IMR-90 (cell line): Measurements from ENCODE around the gene COA1. TPM values are rescaled to one million over a fixed set of nuclear protein-coding genes. Genes with fewer than 3 reads are reported as not detected.

Source experiments
- ATAC-seq: fragments of 200-7000 bp; cut with Tn5 transposase; 2 replicates; pipeline ENCODE4 v1.9.1; 2020; ENCODE audit warnings: low read depth, mild to moderate bottlenecking, moderate library complexity
- BruUV-seq: library from RNA; stranded (reverse); fragments of 400-500 nt; replicated peaks from 2 replicates; lab custom pipeline; 2021; lab: Mats Ljungman, UMichigan
- CTCF ChIA-PET: fragments of 300-600 bp; formaldehyde crosslinking; extraction: SDS; loops from one replicate; lab custom pipeline; 2021; ENCODE audit warnings: antibody characterized with exemption; lab: Yijun Ruan, JAX
- POLR2A ChIA-PET: fragments of 300-600 bp; sonication (Branson Sonifier 250); formaldehyde crosslinking; loops from one replicate; lab custom pipeline; 2022; ENCODE audit warnings: antibody characterized with exemption; ENCODE audit not compliant: unreplicated experiment; lab: Charles Lee
- DNase-seq: peaks from one replicate; pipeline ENCODE4 v3.0.0; 2013
- H2AFZ ChIP-seq: replicated peaks from 2 replicates; pipeline ENCODE3; 2013; ENCODE audit warnings: low read length, mild to moderate bottlenecking; ENCODE audit not compliant: poor library complexity
- H2AK5ac ChIP-seq: 2 replicates; pipeline ENCODE4 v1.6.1; 2013; ENCODE audit warnings: low read depth, low read length, inconsistent platforms
- H2AK9ac ChIP-seq: replicated peaks from 2 replicates; pipeline ENCODE3; 2013; ENCODE audit warnings: mild to moderate bottlenecking, low read depth, low read length, moderate library complexity; ENCODE audit not compliant: poor library complexity
- H2BK120ac ChIP-seq: 2 replicates; pipeline ENCODE4 v1.6.1; 2013; ENCODE audit warnings: low read depth, low read length, inconsistent platforms
- H2BK15ac ChIP-seq: 3 replicates; pipeline ENCODE4 v1.6.1; 2013; ENCODE audit warnings: low read depth, low read length, inconsistent platforms
- H2BK20ac ChIP-seq: 2 replicates; pipeline ENCODE4 v1.6.1; 2013; ENCODE audit warnings: low read depth, mild to moderate bottlenecking, inconsistent platforms, low read length, moderate library complexity
- H2BK5ac ChIP-seq: 2 replicates; pipeline ENCODE4 v1.6.1; 2013; ENCODE audit warnings: mild to moderate bottlenecking, low read depth, low read length, inconsistent platforms; ENCODE audit not compliant: poor library complexity, severe bottlenecking
- H3K14ac ChIP-seq: replicated peaks from 2 replicates; pipeline ENCODE4 v1.6.1; 2013; ENCODE audit warnings: low read depth, low read length, inconsistent platforms
- H3K18ac ChIP-seq: 2 replicates; pipeline ENCODE4 v1.6.1; 2013; ENCODE audit warnings: low read depth, low read length, control low read depth
- H3K23ac ChIP-seq: 2 replicates; pipeline ENCODE4 v1.6.1; 2013; ENCODE audit warnings: low read depth, low read length, inconsistent platforms
- H3K27ac ChIP-seq: 2 replicates; pipeline ENCODE4 v1.5.1; 2013; ENCODE audit warnings: mild to moderate bottlenecking, control low read depth, low read length; ENCODE audit not compliant: insufficient read depth
- H3K27me3 ChIP-seq: 2 replicates; pipeline ENCODE4 v1.6.1; 2013; ENCODE audit warnings: low read length; ENCODE audit not compliant: control insufficient read depth, insufficient read depth
- H3K36me3 ChIP-seq: 2 replicates; pipeline ENCODE4 v1.6.1; 2013; ENCODE audit warnings: low read length, mixed read lengths; ENCODE audit not compliant: control insufficient read depth, insufficient read depth
- H3K4ac ChIP-seq: 2 replicates; pipeline ENCODE4 v1.6.1; 2013; ENCODE audit warnings: low read depth, low read length, inconsistent platforms
- H3K4me1 ChIP-seq: 2 replicates; pipeline ENCODE4 v1.6.1; 2013; ENCODE audit warnings: low read length, mixed read lengths; ENCODE audit not compliant: control insufficient read depth, insufficient read depth
- H3K4me2 ChIP-seq: 2 replicates; pipeline ENCODE4 v1.6.1; 2013; ENCODE audit warnings: low read depth, mild to moderate bottlenecking, control low read depth, low read length, moderate library complexity
- H3K4me3 ChIP-seq: 2 replicates; pipeline ENCODE4 v1.5.1; 2013; ENCODE audit warnings: low read depth, mild to moderate bottlenecking, control low read depth, low read length, moderate library complexity; ENCODE audit not compliant: insufficient read depth
- H3K56ac ChIP-seq: 2 replicates; pipeline ENCODE4 v1.6.1; 2013; ENCODE audit warnings: low read length, inconsistent platforms; ENCODE audit not compliant: insufficient read depth; ENCODE audit errors: extremely low read depth
- H3K79me1 ChIP-seq, 2 experiments: 2 replicates each; pipeline ENCODE4 v1.6.1; 2013; ENCODE audit warnings: low read length in 2 of 2, inconsistent platforms in 1 of 2, low read depth in 1 of 2
- H3K9ac ChIP-seq: 2 replicates; pipeline ENCODE4 v1.6.1; 2013; ENCODE audit warnings: low read depth, low read length, control low read depth
- H3K9me1 ChIP-seq: 2 replicates; pipeline ENCODE4 v1.6.1; 2013; ENCODE audit warnings: low read length, inconsistent platforms; ENCODE audit not compliant: insufficient read depth
- H3K9me3 ChIP-seq: 2 replicates; pipeline ENCODE4 v1.6.1; 2013; ENCODE audit warnings: low read length; ENCODE audit not compliant: control insufficient read depth, insufficient read depth
- H4K20me1 ChIP-seq: 2 replicates; pipeline ENCODE4 v1.6.1; 2013; ENCODE audit warnings: low read length, inconsistent platforms; ENCODE audit not compliant: insufficient read depth
- H4K5ac ChIP-seq: 2 replicates; pipeline ENCODE4 v1.6.1; 2013; ENCODE audit warnings: mild to moderate bottlenecking, low read depth, low read length, control low read depth
- H4K8ac ChIP-seq, 2 experiments: 2 replicates each; pipeline ENCODE4 v1.6.1; 2013; ENCODE audit warnings: low read depth in 2 of 2, low read length in 2 of 2, control low read depth in 1 of 2, inconsistent platforms in 1 of 2
- H4K91ac ChIP-seq: 2 replicates; pipeline ENCODE4 v1.6.1; 2013; ENCODE audit warnings: low read depth, low read length, inconsistent platforms; ENCODE audit not compliant: insufficient read depth
- FOS ChIP-seq: fragments of 150-350 bp; IDR thresholded peaks from 2 replicates; pipeline ENCODE4 v1.6.1; 2016; ENCODE audit warnings: low read depth, low read length
- MXI1 ChIP-seq: IDR thresholded peaks from 2 replicates; pipeline ENCODE4 v1.6.1; 2012; ENCODE audit warnings: low read depth, mild to moderate bottlenecking, low read length, moderate library complexity, borderline replicate concordance
- POLR2A ChIP-seq: IDR thresholded peaks from 2 replicates; pipeline ENCODE4 v1.6.1; 2012; ENCODE audit warnings: mild to moderate bottlenecking, low read depth, low read length
- WGBS, 2 experiments: methylation state at CpG; one replicate each; pipeline versions ENCODE4 v1.1.5 to v1.1.7; 2013; ENCODE audit warnings: missing lambda C conversion rate in 2 of 2; ENCODE audit not compliant: insufficient read length in 1 of 2; ENCODE audit errors: extremely low coverage in 2 of 2; 5-methylcytosine and 5-hydroxymethylcytosine counted together
- dilution Hi-C: fragments of 300-500 bp; cut with HindIII; formaldehyde crosslinking; loops from one replicate; pipeline ENCODE4 v1.14.3; 2018; ENCODE audit warnings: low sequenced_read_pairs; ENCODE audit not compliant: unreplicated experiment
- in situ Hi-C: fragments of 300-500 bp; cut with MboI; formaldehyde crosslinking; loops from 3 replicates; pipeline ENCODE4 v1.14.3; 2019; ENCODE audit warnings: low sequenced_read_pairs, inconsistent platforms, mixed read lengths
- intact Hi-C: fragments of 100-400 bp; cut with micrococcal nuclease; formaldehyde crosslinking; loops from 2 replicates; pipeline ENCODE4 v1.10.0; 2022
- polyA plus RNA-seq, 3 experiments: library from polyadenylated mRNA; depleted of rRNA; stranded (reverse); fragments of >200 nt; gene quantifications; 2 replicates each; pipeline ENCODE4 v1.2.3, GENCODE V29; 2012; ENCODE audit warnings: low replicate concordance in 1 of 3
- total RNA-seq: library from RNA; depleted of rRNA; stranded (reverse); fragments of >200 nt; gene quantifications from 2 replicates; pipeline ENCODE4 v1.2.3, GENCODE V29; 2012

COA1 gene
- total and polyA plus RNA-seq, 2 of the 4 experiments (the other 2 are of a cell fraction), result 34.2 to 59.5 TPM

GRCh38 chr7:43626695-43627094 lies 102.6 kb downstream of the COA1 start:
- H2BK15ac ChIP-seq, result no peak overlapping the region
- H3K4me1 ChIP-seq, result peaks cover 2% of the 10 kb centered on the region
- no peak overlapping the region for H3K23ac ChIP-seq
- intact Hi-C loops, result no loop called here
- H3K18ac ChIP-seq, result no peak overlapping the region
- no TSS peak for BruUV-seq
- POLR2A ChIA-PET, result interaction anchor here (0.6 kb wide), 1 partner anchor 11 kb away, joined by 4 read pairs; no protein-coding TSS in a partner anchor
- no peak for TF ChIP-seq MXI1
- TF ChIP-seq FOS, result no peak
- no peak for TF ChIP-seq POLR2A
- H4K20me1 ChIP-seq, result peaks cover 9% of the 10 kb centered on the region; the same call in 1 of the 2 replicates
- H3K56ac ChIP-seq, result no peak overlapping the region
- H3K9ac ChIP-seq, result no peak overlapping the region
- H3K27ac ChIP-seq, result no peak overlapping the region
- H3K4ac ChIP-seq, result no peak overlapping the region
- H2AK9ac ChIP-seq, result no peak overlapping the region
- no peak overlapping the region for H2AFZ ChIP-seq
- H4K91ac ChIP-seq, result no peak overlapping the region
- no peak overlapping the region for H4K5ac ChIP-seq
- no peak overlapping the region for H2AK5ac ChIP-seq
- peaks cover 7% of the 10 kb centered on the region; the same call in 1 of the 2 replicates for H3K9me1 ChIP-seq
- no peak overlapping the region for H3K14ac ChIP-seq
- no peak for ATAC-seq
- WGBS, 2 experiments, result no CpG with 5 or more reads among the region's 2 CpGs
- no peak overlapping the region for H2BK120ac ChIP-seq
- no peak for DNase-seq
- H3K79me1 ChIP-seq, result peaks cover 21 to 55% of the 10 kb centered on the region in 2 experiments
- in situ Hi-C loops, result no loop called here
- dilution Hi-C loops, result no loop called here
- no peak overlapping the region for H3K4me3 ChIP-seq
- H3K36me3 ChIP-seq, result peaks cover 27% of the 10 kb centered on the region
- H3K9me3 ChIP-seq, result no peaks in the 10 kb centered on the region
- H3K4me2 ChIP-seq, result no peak overlapping the region
- CTCF ChIA-PET, result no interaction called here
- no peak overlapping the region for H4K8ac ChIP-seq
- no peak overlapping the region for H2BK20ac ChIP-seq
- no peak overlapping the region for H2BK5ac ChIP-seq
- no peaks in the 10 kb centered on the region for H3K27me3 ChIP-seq
